ENCODE measurements around the gene DENND5A.
"Not testable (repeated sequence)": the region's sequence is repeated elsewhere in the genome, so short reads cannot be mapped to it uniquely, and the experiment has no call there.

Gene DENND5A

GRCh38 chr11:9210224-9210921 lies 54.8 kb downstream of the DENND5A start:
- H3K4me3 ChIP-seq (ENCODE audit: low read length) = no peak overlapping the region
- TF ChIP-seq, protein P1, sequence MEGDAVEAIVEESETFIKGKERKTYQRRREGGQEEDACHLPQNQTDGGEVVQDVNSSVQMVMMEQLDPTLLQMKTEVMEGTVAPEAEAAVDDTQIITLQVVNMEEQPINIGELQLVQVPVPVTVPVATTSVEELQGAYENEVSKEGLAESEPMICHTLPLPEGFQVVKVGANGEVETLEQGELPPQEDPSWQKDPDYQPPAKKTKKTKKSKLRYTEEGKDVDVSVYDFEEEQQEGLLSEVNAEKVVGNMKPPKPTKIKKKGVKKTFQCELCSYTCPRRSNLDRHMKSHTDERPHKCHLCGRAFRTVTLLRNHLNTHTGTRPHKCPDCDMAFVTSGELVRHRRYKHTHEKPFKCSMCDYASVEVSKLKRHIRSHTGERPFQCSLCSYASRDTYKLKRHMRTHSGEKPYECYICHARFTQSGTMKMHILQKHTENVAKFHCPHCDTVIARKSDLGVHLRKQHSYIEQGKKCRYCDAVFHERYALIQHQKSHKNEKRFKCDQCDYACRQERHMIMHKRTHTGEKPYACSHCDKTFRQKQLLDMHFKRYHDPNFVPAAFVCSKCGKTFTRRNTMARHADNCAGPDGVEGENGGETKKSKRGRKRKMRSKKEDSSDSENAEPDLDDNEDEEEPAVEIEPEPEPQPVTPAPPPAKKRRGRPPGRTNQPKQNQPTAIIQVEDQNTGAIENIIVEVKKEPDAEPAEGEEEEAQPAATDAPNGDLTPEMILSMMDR (conservative IDR thresholded peaks at IDR 0.05; ENCODE audit: low read length) = no peak
- DNase-seq (ENCODE audit: low read depth) = peak; percentile 37

- not testable (repeated sequence) for DNase-seq (ENCODE audit: low read depth); H3K4me3 ChIP-seq (ENCODE audit: low read length)
Observed at GRCh38 chr11:9209604-9210003, 55.5 kb downstream of the DENND5A start.

DNA sequence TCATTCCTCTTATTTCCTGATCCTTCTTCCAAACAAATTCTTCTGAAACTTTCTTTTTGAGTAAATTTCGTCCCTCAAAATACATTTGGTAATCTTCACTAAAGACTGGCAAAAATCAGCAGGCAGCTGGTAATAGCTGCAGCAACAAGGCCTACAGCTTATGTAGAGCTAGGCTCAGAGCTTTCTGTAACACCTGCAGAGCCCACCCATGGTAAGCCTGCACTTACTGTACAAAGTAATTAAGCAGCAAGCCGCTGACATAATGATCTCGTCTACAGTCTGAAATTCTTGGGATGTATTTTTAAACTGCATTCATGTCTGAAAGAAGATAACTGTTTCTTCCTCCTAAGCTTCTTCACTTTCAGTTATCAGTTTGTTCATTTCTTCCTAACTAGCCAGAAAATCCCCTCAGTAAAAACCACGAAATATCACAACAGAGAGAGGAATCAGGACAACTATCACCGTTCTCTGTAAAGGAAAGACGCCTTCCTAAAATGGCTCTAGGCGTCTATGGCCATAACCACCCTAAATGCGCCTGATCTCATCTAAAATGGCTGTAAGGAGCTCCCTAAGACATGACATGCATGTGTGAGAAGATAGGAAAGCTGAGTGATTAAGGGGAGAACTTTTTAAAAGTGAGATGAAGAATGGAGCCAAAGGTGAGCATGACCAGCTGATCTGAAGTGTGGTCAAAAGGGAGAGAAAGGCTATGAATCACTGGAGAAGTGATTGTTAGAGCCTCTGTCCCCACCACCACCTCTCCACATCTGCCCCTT lies 56.2 kb downstream of the DENND5A start:
- TF ChIP-seq, protein P1 (conservative IDR thresholded peaks at IDR 0.05; ENCODE audit: low read length) = no peak
- H3K4me3 ChIP-seq (ENCODE audit: low read length) = no peak overlapping the region
- DNase-seq (ENCODE audit: low read depth) = no peak

GRCh38 chr11:9207229-9207628 lies 57.9 kb downstream of the DENND5A start:
- H3K4me3 ChIP-seq (ENCODE audit: low read length) = no peak overlapping the region
- no peak for DNase-seq (ENCODE audit: low read depth)
- TF ChIP-seq, protein P1 (conservative IDR thresholded peaks at IDR 0.05; ENCODE audit: low read length) = no peak

DNA sequence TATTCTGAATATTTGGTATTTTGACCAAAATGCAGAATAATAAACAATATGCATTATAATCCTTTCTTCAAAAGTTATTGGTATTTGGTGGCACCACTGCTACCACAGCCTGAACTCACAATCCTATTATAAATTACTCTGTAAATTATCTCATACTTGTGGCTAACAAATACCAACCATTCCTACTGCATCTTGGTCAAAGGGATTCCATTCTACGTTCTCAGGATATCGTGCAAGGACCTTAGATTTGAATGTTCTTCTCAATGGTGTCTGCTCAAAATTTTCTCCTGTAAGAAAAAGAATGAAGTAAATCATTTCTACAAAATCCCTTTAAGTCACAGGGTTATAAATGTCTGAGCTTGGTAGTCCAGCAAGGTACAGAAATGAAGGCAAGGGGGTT lies 58.7 kb downstream of the DENND5A start:
- H3K4me3 ChIP-seq (ENCODE audit: low read length) = no peak overlapping the region
- DNase-seq (ENCODE audit: low read depth) = peak; percentile 88
- TF ChIP-seq, protein P1 (conservative IDR thresholded peaks at IDR 0.05; ENCODE audit: low read length) = no peak

GRCh38 chr11:9203691-9204311 lies 61.3 kb downstream of the DENND5A start:
- TF ChIP-seq, protein P1 (conservative IDR thresholded peaks at IDR 0.05; ENCODE audit: low read length) = 0 out of 2 replicates have a peak, but pooled peaks have one; percentile 4
- no peak overlapping the region for H3K4me3 ChIP-seq (ENCODE audit: low read length)
- DNase-seq (ENCODE audit: low read depth) = no peak

DNA sequence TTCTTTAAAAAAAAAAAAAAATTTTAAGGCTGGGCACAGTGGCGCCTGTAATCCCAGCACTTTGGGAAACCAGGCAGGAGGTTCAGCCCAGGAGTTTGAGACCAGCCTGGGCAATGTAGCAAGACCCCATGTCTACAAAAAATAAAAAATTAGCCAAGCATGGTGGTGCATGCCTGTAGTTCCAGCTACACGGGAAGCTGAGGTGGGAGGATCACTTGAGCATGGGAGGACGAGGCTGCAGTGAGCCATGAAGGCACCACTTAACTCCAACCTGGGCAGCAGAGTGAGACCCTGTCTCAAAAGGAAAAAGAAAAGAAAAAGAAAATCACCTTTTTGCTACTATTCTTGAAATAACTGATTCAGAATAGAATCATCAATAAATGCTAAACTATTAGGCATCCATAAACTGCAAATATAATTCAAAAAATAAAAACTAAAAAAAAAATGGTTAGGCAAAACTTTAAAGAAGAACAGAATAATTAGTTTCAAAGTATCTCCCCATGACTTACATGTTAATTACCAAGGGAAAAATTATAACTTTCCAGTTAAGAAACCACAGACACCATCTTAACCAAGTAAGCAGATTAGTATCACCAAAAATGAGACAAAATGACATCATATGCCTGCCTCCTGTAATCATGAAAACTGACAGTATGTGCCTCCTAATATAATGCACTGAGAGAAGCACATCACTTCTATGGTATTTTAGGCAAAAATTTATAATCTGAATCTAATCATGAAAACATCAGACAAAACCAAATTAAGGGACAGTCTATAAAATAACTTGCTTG lies 63.6 kb downstream of the DENND5A start:
- TF ChIP-seq, protein P1 (conservative IDR thresholded peaks at IDR 0.05; ENCODE audit: low read length) = no peak
- DNase-seq (ENCODE audit: low read depth) = no peak
- no peak overlapping the region for H3K4me3 ChIP-seq (ENCODE audit: low read length)

All from AG10803 (cell line).